Peyer's patch (tissue), 4 donors: Measurements from ENCODE around the gene LCLAT1.

Experiments used
- CTCF ChIP-seq, 6 experiments: fragments of 450-650 bp in 4 of 6; fragments of 200-600 bp in 2 of 6; sonication (generic) in 1 of 6; IDR thresholded peaks; one replicate each; pipeline ENCODE4 v1.5.1; 2017 to 2019; ENCODE audit warnings: antibody characterized with exemption in 6 of 6, mild to moderate bottlenecking in 3 of 6, moderate library complexity in 1 of 6
- POLR2A ChIP-seq, 2 donors: fragments of 450-650 bp; IDR thresholded peaks; one replicate each; pipeline ENCODE4 v1.5.1; 2017; ENCODE audit warnings: antibody characterized with exemption in 2 of 2, mild to moderate bottlenecking in 2 of 2, moderate library complexity in 2 of 2

GRCh38 chr2:30482011-30482410 is 35.0 kb downstream of the LCLAT1 start:
- TF ChIP-seq CTCF (IDR thresholded peaks at IDR 0.05) (no peak), POLR2A (IDR thresholded peaks at IDR 0.05) (no peak)
